Measurements from ENCODE around the gene RSPO3. TPM values are rescaled to one million over a fixed set of nuclear protein-coding genes. Genes with fewer than 3 reads are reported as not detected.

Gene RSPO3
- total RNA-seq, 1 donor from 2014 or later, result 0.53 TPM

GRCh38 chr6:127114214-127114760, 4.2 kb upstream of the RSPO3 start:
- Histone ChIP-seq H3K4me1 (peaks cover 0 to under 1% of the 10 kb centered on the region in 2 donors), H3K36me3 (no peaks in the 10 kb centered on the region), H3K27ac (no peak overlapping the region), H3K9me3 (no peaks in the 10 kb centered on the region), H3K27me3 (no peaks in the 10 kb centered on the region), H3K4me3 (no peak overlapping the region)
- TF ChIP-seq CTCF (IDR thresholded peaks at IDR 0.05), result no peak
- intact Hi-C loops (cut with DNase I), result no loop called here
- DNase-seq (ENCODE audit: low spot score in 2 of 2), result no peak

- no peaks in the 10 kb centered on the region for H3K9me3 ChIP-seq
- no peak overlapping the region for H3K4me3 ChIP-seq
- no peak for DNase-seq (ENCODE audit: low spot score in 2 of 2)
- H3K4me1 ChIP-seq, result peaks cover 3 to 4% of the 10 kb centered on the region in 2 donors
- no peak overlapping the region for H3K27ac ChIP-seq
- no peak for TF ChIP-seq CTCF (IDR thresholded peaks at IDR 0.05)
- H3K36me3 ChIP-seq, result no peaks in the 10 kb centered on the region
- no peaks in the 10 kb centered on the region for H3K27me3 ChIP-seq
- intact Hi-C loops (cut with DNase I), result no loop called here
Observed at GRCh38 chr6:127115084-127115655, 3.3 kb upstream of the RSPO3 start.

GRCh38 chr6:127115746-127116145, 2.7 kb upstream of the RSPO3 start:
- no peak overlapping the region for H3K27ac ChIP-seq
- H3K4me1 ChIP-seq, result peaks cover 4 to 9% of the 10 kb centered on the region in 2 donors
- DNase-seq (ENCODE audit: low spot score in 2 of 2), result no peak
- H3K4me3 ChIP-seq, result no peak overlapping the region
- no peak for TF ChIP-seq CTCF (IDR thresholded peaks at IDR 0.05)
- intact Hi-C loops (cut with DNase I), result no loop called here
- no peaks in the 10 kb centered on the region for H3K36me3 ChIP-seq
- H3K27me3 ChIP-seq, result no peaks in the 10 kb centered on the region
- no peaks in the 10 kb centered on the region for H3K9me3 ChIP-seq

- no peak for TF ChIP-seq CTCF (IDR thresholded peaks at IDR 0.05)
- H3K9me3 ChIP-seq, result no peaks in the 10 kb centered on the region
- intact Hi-C loops (cut with DNase I), result no loop called here
- no peak overlapping the region for H3K27ac ChIP-seq
- H3K4me3 ChIP-seq, result peak overlapping the region; percentile 53 to 74
- peaks cover 4 to 10% of the 10 kb centered on the region in 2 donors for H3K4me1 ChIP-seq
- no peak for DNase-seq (ENCODE audit: low spot score in 2 of 2)
- peaks cover 4% of the 10 kb centered on the region for H3K27me3 ChIP-seq
- no peaks in the 10 kb centered on the region for H3K36me3 ChIP-seq
Observed at GRCh38 chr6:127117979-127118297, 533 bp upstream of the RSPO3 start.

GRCh38 chr6:127119102-127120022, 891 bp downstream of the RSPO3 start:
- Histone ChIP-seq H3K4me1 (peaks cover 4 to 10% of the 10 kb centered on the region in 2 donors), H3K27ac (no peak overlapping the region), H3K36me3 (no peaks in the 10 kb centered on the region), H3K9me3 (no peaks in the 10 kb centered on the region), H3K4me3 (peak overlapping the region; percentile 53 to 74), H3K27me3 (peaks cover 4% of the 10 kb centered on the region)
- intact Hi-C loops (cut with DNase I), result no loop called here
- no peak for TF ChIP-seq CTCF (IDR thresholded peaks at IDR 0.05)
- DNase-seq (ENCODE audit: low spot score in 2 of 2), result no peak

Data from ascending aorta (tissue), 2 donors.